Left lung (tissue), 10 donors: ENCODE results near the gene CEMP1. TPM values are rescaled to one million over a fixed set of nuclear protein-coding genes. Genes with fewer than 3 reads are reported as not detected.
A peak's percentile ranks its signal among the peaks of the same experiment; 100 is the strongest.

ENCODE experiments used
- ATAC-seq: fragments of 200-7000 bp; cut with Tn5 transposase; one replicate; pipeline ENCODE4 v1.9.1; 2020; ENCODE audit warnings: moderate library complexity
- DNase-seq, 4 donors: peaks; one replicate each; pipeline ENCODE4 v3.0.0-alpha.2; 2013 to 2020
- H3K27ac ChIP-seq, 2 donors: fragments of 200-600 bp; sonication (generic) in 1 of 2; one replicate each; pipeline versions ENCODE4 v1.5.0 to v1.8.0; 2020 to 2021
- H3K27me3 ChIP-seq, 2 donors: fragments of 200-600 bp; sonication (generic) in 1 of 2; one replicate each; pipeline versions ENCODE4 v1.5.0 to v1.8.0; 2020 to 2021
- H3K36me3 ChIP-seq, 2 donors: fragments of 200-600 bp; sonication (generic) in 1 of 2; one replicate each; pipeline versions ENCODE4 v1.5.0 to v1.8.0; 2020 to 2021
- H3K4me1 ChIP-seq, 2 donors: fragments of 200-600 bp; one replicate each; pipeline ENCODE4 v1.8.0; 2021
- H3K4me3 ChIP-seq, 2 donors: fragments of 200-600 bp; sonication (generic) in 1 of 2; one replicate each; pipeline versions ENCODE4 v1.5.0 to v1.8.0; 2020 to 2021; ENCODE audit warnings: mild to moderate bottlenecking in 1 of 2
- H3K9me3 ChIP-seq, 2 donors: fragments of 200-600 bp; sonication (generic) in 1 of 2; one replicate each; pipeline versions ENCODE4 v1.5.0 to v1.8.0; 2020 to 2021
- intact Hi-C, 2 donors: fragments of 100-400 bp; cut with DNase I; formaldehyde crosslinking; loops; one replicate each; pipeline versions ENCODE4 v1.11.2 to v1.14.2; 2022
- polyA plus RNA-seq, 6 donors: library from polyadenylated mRNA; unstranded; fragments of 120-200 nt; gene quantifications; one replicate each; pipeline ENCODE4 v1.2.1, GENCODE V29; 2013; ENCODE audit not compliant: insufficient read length in 6 of 6
- total RNA-seq, 2 donors: library from RNA; stranded (reverse); fragmentation: NEBNext Ultra II Directional; extraction: Animal tissue kit (Norgen Biotek cat#: 25700); gene quantifications; one replicate each; pipeline ENCODE4 v1.2.1, GENCODE V29; 2021
- TF ChIP-seq, protein P1 (sequence below), 2 donors: fragments of 200-600 bp; sonication (generic) in 1 of 2; IDR thresholded peaks; one replicate each; pipeline versions ENCODE4 v1.5.0 to v1.8.0; 2021; ENCODE audit warnings: antibody characterized with exemption in 2 of 2
- donor health status: DM: no; HTN: yes; CAD: no.
- donor health status: DM: no; HTN: no; CAD: no.

Gene CEMP1
- total and polyA plus RNA-seq, 8 donors, result 0.45 to 3.8 (median 2.0) TPM

DNA sequence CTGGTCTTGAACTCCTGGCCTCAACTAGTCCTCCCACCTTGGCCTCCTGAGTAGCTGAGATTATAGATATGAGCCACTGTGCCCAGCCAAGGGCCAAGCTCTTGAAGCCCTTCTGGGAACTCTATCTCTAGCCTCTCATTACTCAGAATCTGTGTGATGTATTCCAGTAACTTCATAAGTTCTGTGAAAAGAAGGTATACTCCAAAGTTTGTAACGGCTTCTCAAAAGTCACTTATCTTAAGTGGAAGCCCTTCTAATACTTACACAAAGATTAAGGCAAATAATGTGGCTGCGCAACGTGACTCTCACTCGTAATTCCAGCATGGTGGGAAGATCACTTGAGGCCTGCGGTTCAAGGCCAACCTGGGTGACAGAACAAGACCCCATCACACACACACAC, 36.6 kb downstream of the CEMP1 start:
- H3K4me1 ChIP-seq, result peaks cover 14 to 27% of the 10 kb centered on the region in 2 donors
- intact Hi-C loops, result no loop called here
- no peaks in the 10 kb centered on the region for H3K9me3 ChIP-seq
- peak overlapping the region; percentile 33 to 59 for H3K27ac ChIP-seq
- peak in 1 of 4 donors; percentile 68 for DNase-seq
- H3K36me3 ChIP-seq, result peaks cover 0 to 47% of the 10 kb centered on the region in 2 donors
- H3K27me3 ChIP-seq, result no peaks in the 10 kb centered on the region
- TF ChIP-seq, protein P1, sequence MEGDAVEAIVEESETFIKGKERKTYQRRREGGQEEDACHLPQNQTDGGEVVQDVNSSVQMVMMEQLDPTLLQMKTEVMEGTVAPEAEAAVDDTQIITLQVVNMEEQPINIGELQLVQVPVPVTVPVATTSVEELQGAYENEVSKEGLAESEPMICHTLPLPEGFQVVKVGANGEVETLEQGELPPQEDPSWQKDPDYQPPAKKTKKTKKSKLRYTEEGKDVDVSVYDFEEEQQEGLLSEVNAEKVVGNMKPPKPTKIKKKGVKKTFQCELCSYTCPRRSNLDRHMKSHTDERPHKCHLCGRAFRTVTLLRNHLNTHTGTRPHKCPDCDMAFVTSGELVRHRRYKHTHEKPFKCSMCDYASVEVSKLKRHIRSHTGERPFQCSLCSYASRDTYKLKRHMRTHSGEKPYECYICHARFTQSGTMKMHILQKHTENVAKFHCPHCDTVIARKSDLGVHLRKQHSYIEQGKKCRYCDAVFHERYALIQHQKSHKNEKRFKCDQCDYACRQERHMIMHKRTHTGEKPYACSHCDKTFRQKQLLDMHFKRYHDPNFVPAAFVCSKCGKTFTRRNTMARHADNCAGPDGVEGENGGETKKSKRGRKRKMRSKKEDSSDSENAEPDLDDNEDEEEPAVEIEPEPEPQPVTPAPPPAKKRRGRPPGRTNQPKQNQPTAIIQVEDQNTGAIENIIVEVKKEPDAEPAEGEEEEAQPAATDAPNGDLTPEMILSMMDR (IDR thresholded peaks at IDR 0.05), result no peak
- peak; percentile 61 for ATAC-seq
- H3K4me3 ChIP-seq, result no peak overlapping the region

DNA sequence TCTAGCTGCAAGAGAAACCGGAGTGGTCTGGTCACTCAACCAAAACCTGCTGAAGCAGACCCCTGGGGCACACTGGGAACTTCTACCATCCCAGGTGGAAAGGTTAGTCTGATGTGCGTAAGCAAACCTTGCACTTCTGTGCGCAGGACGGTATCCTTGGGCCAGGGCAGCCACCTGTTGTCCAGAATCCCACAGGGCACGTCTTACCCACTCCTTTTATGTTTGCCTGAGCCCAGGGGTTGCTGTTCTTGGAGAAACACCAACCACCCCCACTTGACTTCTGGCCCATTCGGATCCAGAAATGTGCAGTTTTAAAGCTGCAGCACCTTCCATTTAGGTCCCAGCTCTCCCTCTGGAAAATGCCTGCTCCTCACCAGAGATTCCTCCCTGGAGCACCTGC, 37.6 kb downstream of the CEMP1 start:
- Histone ChIP-seq H3K9me3 (no peaks in the 10 kb centered on the region), H3K27me3 (no peaks in the 10 kb centered on the region), H3K36me3 (peaks cover 0 to 38% of the 10 kb centered on the region in 2 donors), H3K4me3 (no peak overlapping the region), H3K27ac (peak overlapping the region; percentile 11 to 53), H3K4me1 (peaks cover 14 to 25% of the 10 kb centered on the region in 2 donors)
- TF ChIP-seq, protein P1 (IDR thresholded peaks at IDR 0.05), result no peak
- intact Hi-C loops, result no loop called here
- DNase-seq (peak in 1 of 4 donors; percentile 55), ATAC-seq (peak; percentile 76)

DNA sequence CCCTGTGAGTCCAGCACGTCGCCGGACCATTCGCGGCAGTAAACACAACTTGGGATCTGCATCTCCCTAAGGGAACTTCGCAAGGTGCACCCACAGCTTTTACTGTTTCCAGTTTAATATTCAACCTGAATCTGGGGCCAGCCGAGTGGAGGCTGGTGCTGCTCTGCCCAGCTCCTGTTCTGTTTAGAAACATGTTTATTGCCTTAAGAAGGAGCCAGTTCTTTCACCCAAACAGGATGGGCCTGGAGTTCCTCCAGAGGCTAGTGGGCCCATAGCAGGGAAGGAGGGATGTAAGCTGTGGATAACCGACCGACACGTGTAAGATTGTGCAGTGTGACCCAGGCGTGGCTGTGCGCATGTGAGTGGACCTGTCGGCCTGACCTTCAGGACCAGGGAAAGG, 38.9 kb downstream of the CEMP1 start:
- H3K4me1 ChIP-seq, result peaks cover 3 to 25% of the 10 kb centered on the region in 2 donors
- DNase-seq, result no peak
- no peaks in the 10 kb centered on the region for H3K27me3 ChIP-seq
- no peak overlapping the region for H3K27ac ChIP-seq
- peaks cover 0 to 26% of the 10 kb centered on the region in 2 donors for H3K36me3 ChIP-seq
- no peak overlapping the region for H3K4me3 ChIP-seq
- no peaks in the 10 kb centered on the region for H3K9me3 ChIP-seq
- intact Hi-C loops, result no loop called here
- ATAC-seq, result no peak
- TF ChIP-seq, protein P1 (IDR thresholded peaks at IDR 0.05), result no peak

DNA sequence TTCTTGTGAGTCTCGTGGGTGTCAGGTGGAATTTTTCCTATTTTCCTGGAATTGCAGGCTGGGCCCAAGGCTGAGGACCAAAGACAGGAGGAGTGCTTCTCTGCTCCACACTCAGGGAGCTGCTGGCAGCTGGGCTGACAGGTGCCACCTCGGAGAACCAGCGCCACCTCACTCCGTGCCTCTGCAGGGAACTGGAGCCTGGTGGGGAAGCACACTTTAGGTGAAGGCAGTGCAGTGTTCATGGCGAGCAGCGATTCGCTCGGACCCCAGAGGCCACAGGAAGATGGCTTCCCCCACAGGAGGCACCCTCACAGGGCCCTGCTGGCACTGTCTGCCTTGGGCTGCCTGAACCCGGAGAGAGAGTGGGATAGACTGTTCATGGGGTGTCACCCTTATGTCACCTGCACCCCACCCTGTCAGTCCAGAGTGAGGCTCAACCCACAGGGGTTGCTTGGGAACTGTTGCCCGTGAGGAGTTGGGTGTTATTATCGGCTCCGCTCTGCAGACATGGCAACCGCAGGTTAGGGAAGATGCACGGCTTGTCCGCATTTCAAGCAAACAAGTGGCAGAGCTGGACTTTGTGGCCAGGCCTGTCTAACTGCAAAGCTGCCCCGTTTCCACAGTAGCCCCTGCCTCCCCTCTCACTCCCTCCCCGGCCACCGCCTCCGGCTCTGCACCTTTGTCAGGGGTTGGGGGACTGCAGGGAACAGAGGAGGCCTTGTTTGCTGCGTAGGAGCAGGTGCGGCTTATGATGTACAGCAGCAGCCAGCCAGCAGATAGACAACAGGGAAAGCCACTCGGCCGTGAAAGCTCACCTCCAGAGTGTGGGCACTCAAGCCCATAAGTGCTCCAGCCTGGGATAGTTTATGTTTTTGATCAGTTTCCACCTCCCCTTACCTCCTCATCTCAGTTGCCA, 40.8 kb downstream of the CEMP1 start:
- intact Hi-C loops, result no loop called here
- ATAC-seq (no peak), DNase-seq (peak in 1 of 4 donors; percentile 53)
- Histone ChIP-seq H3K27ac (no peak overlapping the region), H3K4me3 (no peak overlapping the region), H3K36me3 (peaks cover 0 to 14% of the 10 kb centered on the region in 2 donors), H3K27me3 (no peaks in the 10 kb centered on the region), H3K9me3 (no peaks in the 10 kb centered on the region), H3K4me1 (peaks cover 6 to 38% of the 10 kb centered on the region in 2 donors)
- TF ChIP-seq, protein P1 (IDR thresholded peaks at IDR 0.05), result no peak

DNA sequence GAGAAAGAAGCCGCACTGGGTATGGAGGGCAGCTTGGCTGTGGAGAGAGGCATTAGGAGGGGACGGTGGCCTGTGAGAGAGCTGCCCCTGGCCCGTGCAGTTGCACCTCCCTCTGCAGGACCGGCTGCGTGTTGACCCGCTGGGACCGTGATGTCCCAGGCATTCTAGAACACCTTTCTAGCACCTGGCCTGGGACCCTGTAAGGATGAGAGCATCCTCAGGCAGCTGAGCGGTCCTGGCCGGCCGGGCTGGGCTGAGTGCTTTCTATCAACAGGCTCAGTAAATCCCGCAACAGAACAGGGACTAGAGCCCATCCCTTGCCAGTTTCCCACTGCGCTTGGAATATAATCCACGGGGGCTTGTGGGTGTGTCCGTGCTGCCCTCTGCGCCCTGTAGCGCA, 41.6 kb downstream of the CEMP1 start:
- DNase-seq (no peak), ATAC-seq (no peak)
- H3K27ac ChIP-seq, result no peak overlapping the region
- no peaks in the 10 kb centered on the region for H3K27me3 ChIP-seq
- intact Hi-C loops, result no loop called here
- TF ChIP-seq, protein P1 (IDR thresholded peaks at IDR 0.05), result no peak
- H3K9me3 ChIP-seq, result no peaks in the 10 kb centered on the region
- H3K4me3 ChIP-seq, result no peak overlapping the region
- H3K4me1 ChIP-seq, result peaks cover 6 to 47% of the 10 kb centered on the region in 2 donors
- H3K36me3 ChIP-seq, result peaks cover 0 to 14% of the 10 kb centered on the region in 2 donors
